Right renal cortex interstitium (tissue), 3 donors: ENCODE measurements around the gene ZNF581. TPM values are rescaled to one million over a fixed set of nuclear protein-coding genes. Genes with fewer than 3 reads are reported as not detected.

ENCODE experiments used
- DNase-seq, 3 donors: peaks; one replicate each; pipeline ENCODE4 v3.0.0-alpha.2; 2013; ENCODE audit warnings: low read depth in 3 of 3, low spot score in 2 of 3
- polyA plus RNA-seq, 3 donors: library from polyadenylated mRNA; unstranded; fragments of 120-200 nt; gene quantifications; one replicate each; pipeline ENCODE4 v1.2.1, GENCODE V29; 2013; ENCODE audit not compliant: insufficient read length in 3 of 3

The ZNF581 gene
- polyA plus RNA-seq, result 10 to 100 TPM; 22.1 to 24.5 (median 24.2) TPM

GRCh38 chr19:55643003-55643886, at the start of gene ZNF581:
TSS of gene ZNF581 (plus strand) at chr19:55643649. CDS start at chr19:55644572, 923 bp downstream.
- DNase-seq, result no peak

- DNase-seq, result no peak
These were observed 48.4 kb upstream of the ZNF581 start for GRCh38 chr19:55594996-55595545.

GRCh38 chr19:55596304-55596703, 47.1 kb upstream of the ZNF581 start:
- no peak for DNase-seq

GRCh38 chr19:55597501-55597921, 45.9 kb upstream of the ZNF581 start:
- no peak for DNase-seq

- no peak for DNase-seq
These were observed 45.4 kb upstream of the ZNF581 start for GRCh38 chr19:55598034-55598433.

- peak in 1 of 3 donors; percentile 81 for DNase-seq
These were observed 44.6 kb upstream of the ZNF581 start for GRCh38 chr19:55598719-55599467.

- peak; percentile 99 to 100 (median 99) for DNase-seq
These were observed 44.0 kb upstream of the ZNF581 start, which contains the start of gene FIZ1 for GRCh38 chr19:55599468-55599841. TSS of gene FIZ1 (minus strand) at chr19:55599517. CDS start at chr19:55597865, 1,652 bp downstream.

- peak in 2 of 3 donors; percentile 93 to 98 for DNase-seq
These were observed 43.4 kb upstream of the ZNF581 start, which contains the start of gene ZNF524 for GRCh38 chr19:55599842-55600661. TSS of gene ZNF524 (plus strand) at chr19:55600288. CDS start at chr19:55602113, 1,825 bp downstream.

- no peak for DNase-seq
These were observed 42.8 kb upstream of the ZNF581 start for GRCh38 chr19:55600662-55601028.

GRCh38 chr19:55601084-55601483, 42.4 kb upstream of the ZNF581 start:
- no peak for DNase-seq

- no peak for DNase-seq
These were observed 41.1 kb upstream of the ZNF581 start for GRCh38 chr19:55602104-55603001.

- no peak for DNase-seq
These were observed 40.3 kb upstream of the ZNF581 start for GRCh38 chr19:55603115-55603514.

GRCh38 chr19:55603581-55604292, 39.7 kb upstream of the ZNF581 start:
- no peak for DNase-seq

GRCh38 chr19:55605207-55605636, 38.2 kb upstream of the ZNF581 start:
- peak in 2 of 3 donors; percentile 90 to 95 for DNase-seq

GRCh38 chr19:55605637-55606470, 37.6 kb upstream of the ZNF581 start, which contains the start of gene ZNF865:
TSS of gene ZNF865 (plus strand) at chr19:55605647. CDS start at chr19:55613619, 7,972 bp downstream.
- peak in 2 of 3 donors; percentile 64 to 73 for DNase-seq

GRCh38 chr19:55606471-55606787, 37.0 kb upstream of the ZNF581 start:
- DNase-seq, result no peak

GRCh38 chr19:55606817-55607216, 36.6 kb upstream of the ZNF581 start:
- DNase-seq, result no peak

GRCh38 chr19:55609326-55609725, 34.1 kb upstream of the ZNF581 start:
- DNase-seq, result no peak
